ENCODE data around the gene PCCA.

DNA sequence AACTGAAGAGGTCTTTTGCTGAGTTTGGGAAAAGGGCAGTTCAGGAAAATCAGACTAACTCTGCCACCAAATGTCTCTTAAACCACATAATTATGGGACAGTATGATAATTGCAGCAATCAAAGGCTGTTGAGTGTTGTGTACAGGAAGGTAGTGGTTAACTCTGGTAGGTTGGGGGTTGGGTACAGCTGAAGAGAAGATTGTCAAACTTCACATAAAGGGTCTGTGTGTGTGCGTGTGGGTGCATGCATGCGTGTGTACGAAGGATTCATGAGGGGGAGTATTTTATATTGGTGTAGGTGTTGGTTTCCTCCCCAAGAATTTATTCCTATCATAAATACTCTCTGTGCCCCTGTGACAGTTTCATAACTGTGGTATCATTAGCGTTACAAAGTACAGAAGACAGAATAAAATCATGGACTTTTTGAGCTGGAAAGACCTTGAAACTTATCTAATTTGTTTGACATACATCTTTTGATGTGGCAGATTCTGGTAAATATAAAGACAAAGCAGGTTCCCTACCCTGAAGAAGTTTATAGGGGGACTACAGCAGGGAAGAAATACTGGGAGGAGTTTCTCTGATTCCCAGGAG, 94.1 kb downstream of the PCCA start:
- no peak for TF ChIP-seq EZH2 (IDR thresholded peaks at IDR 0.05; ENCODE audit: low read length, missing control alignments)
- TF ChIP-seq, protein P1, sequence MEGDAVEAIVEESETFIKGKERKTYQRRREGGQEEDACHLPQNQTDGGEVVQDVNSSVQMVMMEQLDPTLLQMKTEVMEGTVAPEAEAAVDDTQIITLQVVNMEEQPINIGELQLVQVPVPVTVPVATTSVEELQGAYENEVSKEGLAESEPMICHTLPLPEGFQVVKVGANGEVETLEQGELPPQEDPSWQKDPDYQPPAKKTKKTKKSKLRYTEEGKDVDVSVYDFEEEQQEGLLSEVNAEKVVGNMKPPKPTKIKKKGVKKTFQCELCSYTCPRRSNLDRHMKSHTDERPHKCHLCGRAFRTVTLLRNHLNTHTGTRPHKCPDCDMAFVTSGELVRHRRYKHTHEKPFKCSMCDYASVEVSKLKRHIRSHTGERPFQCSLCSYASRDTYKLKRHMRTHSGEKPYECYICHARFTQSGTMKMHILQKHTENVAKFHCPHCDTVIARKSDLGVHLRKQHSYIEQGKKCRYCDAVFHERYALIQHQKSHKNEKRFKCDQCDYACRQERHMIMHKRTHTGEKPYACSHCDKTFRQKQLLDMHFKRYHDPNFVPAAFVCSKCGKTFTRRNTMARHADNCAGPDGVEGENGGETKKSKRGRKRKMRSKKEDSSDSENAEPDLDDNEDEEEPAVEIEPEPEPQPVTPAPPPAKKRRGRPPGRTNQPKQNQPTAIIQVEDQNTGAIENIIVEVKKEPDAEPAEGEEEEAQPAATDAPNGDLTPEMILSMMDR (conservative IDR thresholded peaks at IDR 0.05 in 1 of 2, IDR thresholded peaks at IDR 0.05 in 1 of 2; ENCODE audit: low read depth in 1 of 2, low read length in 2 of 2) = no peak
